Activated CD8-positive, alpha-beta T cell treated with anti-CD3 and anti-CD28 coated beads for 36 hours (primary cell): ENCODE data around the gene ZNF134. TPM values are rescaled to one million over a fixed set of nuclear protein-coding genes. Genes with fewer than 3 reads are reported as not detected.
A peak's percentile ranks its signal among the peaks of the same experiment; 100 is the strongest.

Source experiments
- ATAC-seq: fragments of 200-7000 bp; cut with Tn5 transposase; one replicate; pipeline ENCODE4 v1.10.0; 2021; ENCODE audit warnings: mild to moderate bottlenecking, moderate library complexity
- CTCF ChIA-PET: fragments of 350-600 bp; sonication (Branson Sonifier 250); formaldehyde crosslinking; loops from one replicate; lab custom pipeline; 2021; ENCODE audit warnings: antibody characterized with exemption; lab: Charles Lee
- POLR2A ChIA-PET: fragments of 350-600 bp; sonication (Branson Sonifier 250); formaldehyde crosslinking; loops from one replicate; lab custom pipeline; 2021; ENCODE audit warnings: antibody characterized with exemption; lab: Charles Lee
- DNase-seq: peaks from one replicate; pipeline ENCODE4 v3.0.0-alpha.2; 2020
- H3K27ac Mint-ChIP-seq: one replicate; pipeline ENCODE4 v1.8.0; 2021; ENCODE audit warnings: mild to moderate bottlenecking, mixed read lengths
- H3K27me3 Mint-ChIP-seq: one replicate; pipeline ENCODE4 v1.8.0; 2021; ENCODE audit warnings: mixed read lengths
- H3K36me3 Mint-ChIP-seq: one replicate; pipeline ENCODE4 v1.8.0; 2021; ENCODE audit warnings: low read depth, mixed read lengths
- H3K4me1 Mint-ChIP-seq: one replicate; pipeline ENCODE4 v1.8.0; 2021; ENCODE audit warnings: low read depth, mixed read lengths
- H3K4me3 Mint-ChIP-seq: one replicate; pipeline ENCODE4 v1.8.0; 2021; ENCODE audit warnings: mild to moderate bottlenecking, moderate library complexity, mixed read lengths
- H3K9me3 Mint-ChIP-seq: one replicate; pipeline ENCODE4 v1.8.0; 2021; ENCODE audit warnings: mixed read lengths
- intact Hi-C: fragments of 100-400 bp; cut with micrococcal nuclease; formaldehyde crosslinking; loops from one replicate; pipeline ENCODE4 v1.10.0; 2022
- total RNA-seq, 2 experiments: library from RNA; stranded (reverse); gene quantifications; one replicate each; pipeline ENCODE4 v1.2.3, GENCODE V29; 2021
- TF ChIP-seq, protein P1 (sequence below): fragments of 200-600 bp; IDR thresholded peaks from one replicate; pipeline ENCODE4 v1.8.0; 2022; ENCODE audit warnings: antibody characterized with exemption, mild to moderate bottlenecking

The ZNF134 gene
- total RNA-seq, 2 experiments from 2014 or later, result 10.4 to 13.0 TPM

DNA sequence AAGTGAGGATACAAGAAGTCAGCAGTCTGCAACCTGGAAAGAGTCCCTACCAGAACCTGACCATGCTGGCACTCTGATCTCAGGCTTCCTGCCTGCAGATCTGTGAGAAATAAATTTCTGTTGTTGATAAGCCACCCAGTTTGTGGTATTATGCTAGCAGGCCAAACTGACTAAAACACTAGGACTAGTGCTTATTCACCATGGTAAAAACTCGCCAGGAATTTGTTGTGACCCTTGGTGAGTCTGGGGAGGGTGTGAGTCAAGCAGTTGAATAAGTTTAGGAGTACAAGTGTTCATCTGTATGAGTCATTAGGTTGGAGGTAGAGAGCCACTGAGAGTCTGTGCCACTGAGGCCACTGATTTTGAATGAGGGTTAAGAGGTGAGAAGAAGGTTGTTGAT lies 26.5 kb upstream of the ZNF134 start:
- Mint-ChIP-seq H3K4me3 (no peak overlapping the region), H3K27me3 (no peaks in the 10 kb centered on the region), H3K27ac (no peak overlapping the region), H3K9me3 (peaks cover 66% of the 10 kb centered on the region), H3K36me3 (peaks cover 75% of the 10 kb centered on the region), H3K4me1 (peaks cover 16% of the 10 kb centered on the region)
- ChIA-PET POLR2A (no interaction called here), CTCF (no interaction called here)
- intact Hi-C loops, result no loop called here
- TF ChIP-seq, protein P1, sequence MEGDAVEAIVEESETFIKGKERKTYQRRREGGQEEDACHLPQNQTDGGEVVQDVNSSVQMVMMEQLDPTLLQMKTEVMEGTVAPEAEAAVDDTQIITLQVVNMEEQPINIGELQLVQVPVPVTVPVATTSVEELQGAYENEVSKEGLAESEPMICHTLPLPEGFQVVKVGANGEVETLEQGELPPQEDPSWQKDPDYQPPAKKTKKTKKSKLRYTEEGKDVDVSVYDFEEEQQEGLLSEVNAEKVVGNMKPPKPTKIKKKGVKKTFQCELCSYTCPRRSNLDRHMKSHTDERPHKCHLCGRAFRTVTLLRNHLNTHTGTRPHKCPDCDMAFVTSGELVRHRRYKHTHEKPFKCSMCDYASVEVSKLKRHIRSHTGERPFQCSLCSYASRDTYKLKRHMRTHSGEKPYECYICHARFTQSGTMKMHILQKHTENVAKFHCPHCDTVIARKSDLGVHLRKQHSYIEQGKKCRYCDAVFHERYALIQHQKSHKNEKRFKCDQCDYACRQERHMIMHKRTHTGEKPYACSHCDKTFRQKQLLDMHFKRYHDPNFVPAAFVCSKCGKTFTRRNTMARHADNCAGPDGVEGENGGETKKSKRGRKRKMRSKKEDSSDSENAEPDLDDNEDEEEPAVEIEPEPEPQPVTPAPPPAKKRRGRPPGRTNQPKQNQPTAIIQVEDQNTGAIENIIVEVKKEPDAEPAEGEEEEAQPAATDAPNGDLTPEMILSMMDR, result no peak
- no peak for ATAC-seq
- DNase-seq, result no peak

DNA sequence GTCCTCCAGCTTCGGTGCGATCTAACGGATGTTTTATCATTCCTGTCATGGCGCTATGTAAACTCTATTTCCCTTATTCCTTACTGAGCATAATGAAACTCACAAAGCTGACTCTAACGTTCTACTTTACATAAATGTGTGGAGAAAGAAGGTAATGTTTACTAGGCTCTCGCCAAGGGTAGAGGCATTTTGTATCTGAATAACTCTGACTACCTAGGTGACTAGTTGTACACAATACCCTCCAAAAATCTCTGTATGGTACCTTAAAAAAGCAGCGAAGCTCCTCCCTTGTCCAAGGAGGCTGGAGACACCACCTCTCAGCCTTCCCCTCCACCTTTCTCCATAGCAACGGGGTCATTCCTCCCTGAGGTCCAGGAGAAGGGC lies 14.7 kb upstream of the ZNF134 start:
- no peak for DNase-seq

DNA sequence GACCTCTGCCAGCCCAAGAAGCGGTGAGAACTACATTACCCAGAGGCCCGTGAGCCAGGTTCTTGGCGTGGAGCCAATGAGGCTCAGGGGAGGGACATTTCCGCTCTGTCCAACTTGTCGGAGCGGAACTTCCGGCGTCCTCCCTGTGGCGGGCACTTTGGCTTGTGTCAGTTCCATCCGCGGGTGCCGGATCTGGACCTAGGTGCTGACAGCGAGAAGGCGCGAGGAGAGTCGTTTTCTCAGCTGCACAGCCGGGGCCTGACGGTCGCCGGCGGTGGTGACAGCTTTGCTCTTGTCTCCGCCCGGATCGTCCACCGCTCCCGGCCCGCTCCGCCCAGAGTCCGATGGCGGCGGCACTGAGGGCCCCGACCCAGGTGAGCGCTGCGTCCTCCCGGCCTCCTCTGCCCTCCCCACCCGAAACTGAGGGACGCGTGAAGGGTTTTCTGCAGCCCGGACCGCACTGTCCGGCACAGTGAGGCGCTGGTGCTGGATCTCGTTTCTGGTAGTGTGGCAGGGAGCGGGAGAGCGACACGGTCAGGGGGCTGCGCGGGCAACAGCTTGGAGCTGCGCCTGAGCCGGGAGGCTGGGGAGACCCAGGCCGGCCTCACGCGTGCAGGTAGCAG lies 14.2 kb upstream of the ZNF134 start, which contains the start of gene ZNF530:
ZNF530 (plus strand) TSS at position 125 of the 623 bp plus-strand sequence. CDS start 4,461 bp downstream, outside the sequence.
- ATAC-seq (peak; percentile 98), DNase-seq (peak; percentile 94)
- intact Hi-C loops, result no loop called here
- TF ChIP-seq, protein P1, result no peak
- ChIA-PET POLR2A (interaction anchor here (0.5 to 1.2 kb wide), 7 partner anchors 11 to 403 kb away, joined by 3 to 4 read pairs (median 3); partner anchors contain the start of genes ZNF606 and ZNF749), CTCF (no interaction called here)
- H3K27ac Mint-ChIP-seq, result peak within 1 kb of the TSS; percentile 87
- peaks cover 40% of the 10 kb centered on the region for H3K36me3 Mint-ChIP-seq
- H3K4me1 Mint-ChIP-seq, result peaks cover 18% of the 10 kb centered on the region
- peak within 1 kb of the TSS; percentile 83 for H3K4me3 Mint-ChIP-seq
- H3K27me3 Mint-ChIP-seq, result no peaks in the 10 kb centered on the region
- peaks cover 56% of the 10 kb centered on the region for H3K9me3 Mint-ChIP-seq

More for the DNA sequence above, 14.7 kb upstream of the ZNF134 start:
- peaks cover 35% of the 10 kb centered on the region for H3K36me3 Mint-ChIP-seq
- ATAC-seq, result peak; percentile 35
- H3K9me3 Mint-ChIP-seq, result peaks cover 54% of the 10 kb centered on the region
- TF ChIP-seq, protein P1, result no peak
- H3K27ac Mint-ChIP-seq, result peak overlapping the region; percentile 87
- CTCF ChIA-PET, result no interaction called here
- H3K27me3 Mint-ChIP-seq, result no peaks in the 10 kb centered on the region
- peak overlapping the region; percentile 83 for H3K4me3 Mint-ChIP-seq
- H3K4me1 Mint-ChIP-seq, result peaks cover 18% of the 10 kb centered on the region
- POLR2A ChIA-PET, result interaction anchor here (0.5 to 1.2 kb wide), 5 partner anchors 16 to 404 kb away, joined by 3 to 4 read pairs (median 3); partner anchors contain the start of genes ZNF606 and ZNF749
- intact Hi-C loops, result no loop called here

DNA sequence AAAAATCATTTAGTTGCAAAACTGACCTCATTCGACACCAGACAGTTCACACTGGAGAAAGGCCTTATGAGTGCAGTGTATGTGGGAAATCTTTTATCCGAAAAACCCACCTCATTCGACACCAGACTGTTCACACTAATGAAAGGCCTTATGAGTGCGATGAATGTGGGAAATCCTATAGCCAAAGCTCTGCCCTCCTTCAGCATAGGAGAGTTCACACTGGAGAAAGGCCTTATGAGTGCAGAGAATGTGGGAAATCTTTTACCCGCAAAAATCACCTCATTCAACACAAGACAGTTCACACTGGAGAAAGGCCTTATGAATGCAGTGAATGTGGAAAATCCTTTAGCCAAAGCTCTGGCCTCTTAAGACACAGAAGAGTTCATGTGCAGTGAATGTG lies 7.1 kb upstream of the ZNF134 start:
- no peaks in the 10 kb centered on the region for H3K4me1 Mint-ChIP-seq
- intact Hi-C loops, result no loop called here
- CTCF ChIA-PET, result no interaction called here

DNA sequence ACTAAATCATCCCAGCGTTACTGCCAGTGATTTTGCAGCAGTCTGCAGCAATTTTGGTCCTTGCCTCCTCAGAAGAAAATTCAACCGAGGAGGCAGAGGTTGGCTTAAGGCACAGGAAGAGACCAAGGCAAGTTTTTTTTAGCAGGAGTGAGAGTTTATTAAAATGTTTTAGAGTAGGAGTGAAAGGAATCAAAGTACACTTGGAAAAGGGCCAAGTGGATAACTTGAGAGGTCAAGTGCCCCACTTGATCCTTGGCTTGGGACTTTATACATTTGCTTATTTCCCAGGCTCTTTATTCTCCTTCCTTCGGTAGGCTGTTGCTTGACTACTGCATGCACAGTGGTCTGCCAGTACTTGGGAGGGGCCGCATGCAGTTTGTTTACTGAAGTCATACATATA lies 2.9 kb upstream of the ZNF134 start:
- ChIA-PET CTCF (no interaction called here), POLR2A (interaction anchor here (0.8 kb wide), 1 partner anchor 11 kb away, joined by 3 read pairs; no protein-coding TSS in a partner anchor)
- Mint-ChIP-seq H3K4me3 (no peak overlapping the region), H3K9me3 (peaks cover 45% of the 10 kb centered on the region), H3K4me1 (peaks cover 13% of the 10 kb centered on the region), H3K36me3 (peaks cover 53% of the 10 kb centered on the region), H3K27ac (no peak overlapping the region), H3K27me3 (no peaks in the 10 kb centered on the region)
- DNase-seq (no peak), ATAC-seq (no peak)
- TF ChIP-seq, protein P1, result no peak
- intact Hi-C loops, result no loop called here

More for the DNA sequence above, 7.1 kb upstream of the ZNF134 start:
- TF ChIP-seq, protein P1, result no peak
- Mint-ChIP-seq H3K36me3 (peaks cover 72% of the 10 kb centered on the region), H3K9me3 (peaks cover 58% of the 10 kb centered on the region), H3K4me3 (no peak overlapping the region), H3K27me3 (no peaks in the 10 kb centered on the region), H3K27ac (no peak overlapping the region)
- DNase-seq (no peak), ATAC-seq (no peak)
- POLR2A ChIA-PET, result interaction anchor here (0.7 kb wide), 1 partner anchor 285 kb away, joined by 3 read pairs; no protein-coding TSS in a partner anchor
